KG1 (cell line): ENCODE data around the gene SLC33A1.
"Not testable (repeated sequence)": the region's sequence is repeated elsewhere in the genome, so short reads cannot be mapped to it uniquely, and the experiment has no call there.

Experiments
- DNase-seq: peaks from one replicate; lab custom pipeline; 2025; lab: John Stamatoyannopoulos, UW

SLC33A1 gene

GRCh38 chr3:155854141-155854940 lies at the start of gene SLC33A1:
SLC33A1 (minus strand) TSS chr3:155854427; CDS start chr3:155853997, 430 bp downstream.
- DNase-seq = peak; percentile 97

GRCh38 chr3:155895379-155895900 lies 41.2 kb upstream of the SLC33A1 start:
- DNase-seq = no peak

- DNase-seq = no peak
These were observed 37.1 kb upstream of the SLC33A1 start for GRCh38 chr3:155891321-155891720.

- DNase-seq = no peak
These were observed 36.5 kb upstream of the SLC33A1 start for GRCh38 chr3:155890671-155891190.

- no peak for DNase-seq
These were observed 35.7 kb upstream of the SLC33A1 start for GRCh38 chr3:155889952-155890351.

GRCh38 chr3:155889212-155889611 lies 35.0 kb upstream of the SLC33A1 start:
- no peak for DNase-seq

GRCh38 chr3:155886915-155887314 lies 32.7 kb upstream of the SLC33A1 start:
- DNase-seq = no peak

GRCh38 chr3:155886348-155886747 lies 32.1 kb upstream of the SLC33A1 start:
- not testable (repeated sequence) for DNase-seq

GRCh38 chr3:155885292-155885691 lies 31.1 kb upstream of the SLC33A1 start:
- no peak for DNase-seq

- DNase-seq = no peak
These were observed 30.1 kb upstream of the SLC33A1 start for GRCh38 chr3:155884292-155884691.

GRCh38 chr3:155880286-155880685 lies 26.1 kb upstream of the SLC33A1 start:
- no peak for DNase-seq

- no peak for DNase-seq
These were observed 22.3 kb upstream of the SLC33A1 start for GRCh38 chr3:155876503-155876902.

- no peak for DNase-seq
These were observed 21.8 kb upstream of the SLC33A1 start for GRCh38 chr3:155876037-155876436.

GRCh38 chr3:155872904-155873646 lies 18.8 kb upstream of the SLC33A1 start:
- DNase-seq = no peak

- DNase-seq = no peak
These were observed 17.5 kb upstream of the SLC33A1 start for GRCh38 chr3:155871746-155872158.

- DNase-seq = no peak
These were observed 16.9 kb upstream of the SLC33A1 start for GRCh38 chr3:155870945-155871745.

- DNase-seq = peak; percentile 80
These were observed 16.1 kb upstream of the SLC33A1 start, which contains the start of gene GMPS for GRCh38 chr3:155870133-155870944. GMPS (plus strand) TSS chr3:155870650; CDS start chr3:155870871, 221 bp downstream.

GRCh38 chr3:155869691-155870090 lies 15.5 kb upstream of the SLC33A1 start:
- no peak for DNase-seq

GRCh38 chr3:155863072-155863784 lies 9.0 kb upstream of the SLC33A1 start:
- DNase-seq = no peak

- not testable (repeated sequence) for DNase-seq
These were observed 8.2 kb upstream of the SLC33A1 start for GRCh38 chr3:155862290-155862982.
